Right lobe of liver (tissue), 4 donors: Measurements from ENCODE around the gene ATG2A.

Source experiments
- CTCF ChIP-seq, 4 donors: fragments of 200-600 bp in 3 of 4; fragments of 450-650 bp in 1 of 4; IDR thresholded peaks; one replicate each; pipeline versions ENCODE4 v1.5.1 to v1.8.0; 2016 to 2022; ENCODE audit warnings: antibody characterized with exemption in 4 of 4, mild to moderate bottlenecking in 2 of 4
- POLR2A ChIP-seq: fragments of 450-650 bp; IDR thresholded peaks from one replicate; pipeline ENCODE4 v1.6.1; 2017; ENCODE audit warnings: antibody characterized with exemption, mild to moderate bottlenecking
- donor health status: DM: no; HTN: no; CAD: no.
- donor health status: DM: no; HTN: no; CAD: no.
- donor health status: DM: no; HTN: yes; CAD: no.

GRCh38 chr11:64888406-64888728, 28.6 kb downstream of the ATG2A start:
- no peak for TF ChIP-seq CTCF (IDR thresholded peaks at IDR 0.05)
- TF ChIP-seq POLR2A, result no peak
